Measurements from ENCODE around the gene TMPRSS9. TPM values are rescaled to one million over a fixed set of nuclear protein-coding genes. Genes with fewer than 3 reads are reported as not detected.

Gene TMPRSS9
- 1.0 TPM for total RNA-seq

GRCh38 chr19:2359992-2360685 is at the start of gene TMPRSS9:
TMPRSS9 (plus strand) TSS chr19:2360265; CDS start chr19:2389786, 29,521 bp downstream.

GRCh38 chr19:2328401-2329148 is 31.5 kb upstream of the TMPRSS9 start, which contains the start of the genes LSM7 and SPPL2B:
LSM7 (minus strand) TSS chr19:2328586; CDS start chr19:2328566, 20 bp downstream.
SPPL2B (plus strand) TSS chr19:2328684; CDS start chr19:2328710, 26 bp downstream.

GRCh38 chr19:2427429-2428320 is 67.6 kb downstream of the TMPRSS9 start, which contains the start of gene TIMM13:
TIMM13 (minus strand) TSS chr19:2427586; CDS start chr19:2427533, 53 bp downstream.

Other genes with a start within 250 kb of the TMPRSS9 start
- 90.0 TPM for gene AP3D1, start 208.7 kb upstream of the TMPRSS9 start, total RNA-seq
- gene DOT1L, start 196.3 kb upstream of the TMPRSS9 start, total RNA-seq = 19.2 TPM
- gene PLEKHJ1, start 123.9 kb upstream of the TMPRSS9 start, total RNA-seq = 56.4 TPM
- 57.7 TPM for gene SF3A2, start 123.4 kb upstream of the TMPRSS9 start, total RNA-seq
- 0.82 TPM for gene AMH, start 110.9 kb upstream of the TMPRSS9 start, total RNA-seq
- 5.2 TPM for gene JSRP1, start 103.8 kb upstream of the TMPRSS9 start, total RNA-seq
- gene PEAK3, start 78.1 kb upstream of the TMPRSS9 start, total RNA-seq = 0.44 TPM
- 12.9 TPM for gene LINGO3, start 52.1 kb upstream of the TMPRSS9 start, total RNA-seq
- gene LSM7, start 31.7 kb upstream of the TMPRSS9 start, total RNA-seq = 112 TPM
- 58.5 TPM for gene SPPL2B, start 31.6 kb upstream of the TMPRSS9 start, total RNA-seq
- gene TIMM13, start 67.3 kb downstream of the TMPRSS9 start, total RNA-seq = 32.5 TPM
- gene LMNB2, start 96.7 kb downstream of the TMPRSS9 start, total RNA-seq = 56.0 TPM
- 32.1 TPM for gene GADD45B, start 115.9 kb downstream of the TMPRSS9 start, total RNA-seq